H54 (cell line): ENCODE measurements around the gene POC1B.
A peak's percentile ranks its signal among the peaks of the same experiment; 100 is the strongest.

ENCODE experiments used
- DNase-seq: peaks from one replicate; pipeline ENCODE4 v3.0.0; 2011; ENCODE audit warnings: low spot score, mixed read lengths; ENCODE audit not compliant: insufficient read length
- FAIRE-seq: peaks from 3 replicates; lab custom pipeline; 2011; peaks lifted over from hg19 to GRCh38; lab: Jason Lieb, UNC
- POLR2A ChIP-seq: IDR thresholded peaks from 2 replicates; pipeline ENCODE4 v1.6.1; 2011; ENCODE audit warnings: low read depth, mild to moderate bottlenecking, low read length

POC1B gene

GRCh38 chr12:89524541-89525304, 1.1 kb downstream of the POC1B start, which contains the start of gene GALNT4:
TSS of gene GALNT4 (minus strand) at chr12:89524796. CDS start at chr12:89524549, 247 bp downstream.
- FAIRE-seq = peak; percentile 45
- peak; percentile 56 for TF ChIP-seq POLR2A

GRCh38 chr12:89523843-89524540, 1.9 kb downstream of the POC1B start:
- DNase-seq (no peak), FAIRE-seq (peak; percentile 27)
- no peak for TF ChIP-seq POLR2A

More at GRCh38 chr12:89524541-89525304, 1.1 kb downstream of the POC1B start, which contains the start of gene GALNT4:
- peak; percentile 83 for DNase-seq

GRCh38 chr12:89523393-89523792, 2.5 kb downstream of the POC1B start:
- TF ChIP-seq POLR2A = no peak
- no peak for DNase-seq
- no peak for FAIRE-seq

- FAIRE-seq = no peak
- no peak for DNase-seq
- no peak for TF ChIP-seq POLR2A
These were observed 4.3 kb downstream of the POC1B start for GRCh38 chr12:89521364-89522223.

- DNase-seq (no peak), FAIRE-seq (no peak)
- no peak for TF ChIP-seq POLR2A
These were observed 8.1 kb downstream of the POC1B start for GRCh38 chr12:89517720-89518119.

- no peak for FAIRE-seq
- no peak for TF ChIP-seq POLR2A
These were observed 9.2 kb downstream of the POC1B start for GRCh38 chr12:89516633-89517032.

GRCh38 chr12:89514751-89515150, 11.1 kb downstream of the POC1B start:
- DNase-seq (no peak), FAIRE-seq (no peak)

More at GRCh38 chr12:89516633-89517032, 9.2 kb downstream of the POC1B start:
- DNase-seq = no peak

GRCh38 chr12:89513544-89513943, 12.3 kb downstream of the POC1B start:
- DNase-seq (no peak), FAIRE-seq (no peak)
- TF ChIP-seq POLR2A = no peak

More at GRCh38 chr12:89514751-89515150, 11.1 kb downstream of the POC1B start:
- TF ChIP-seq POLR2A = no peak

- no peak for DNase-seq
- FAIRE-seq = no peak
- no peak for TF ChIP-seq POLR2A
These were observed 18.6 kb downstream of the POC1B start for GRCh38 chr12:89507015-89507824.

- no peak for TF ChIP-seq POLR2A
- FAIRE-seq (no peak), DNase-seq (no peak)
These were observed 19.8 kb downstream of the POC1B start for GRCh38 chr12:89506050-89506449.

GRCh38 chr12:89504560-89505346, 21.1 kb downstream of the POC1B start:
- DNase-seq = no peak
- TF ChIP-seq POLR2A = no peak
- FAIRE-seq = no peak

- FAIRE-seq (no peak), DNase-seq (no peak)
- no peak for TF ChIP-seq POLR2A
These were observed 24.1 kb downstream of the POC1B start for GRCh38 chr12:89501793-89502192.
